Measurements from ENCODE around the gene PLA2G4E. TPM values are rescaled to one million over a fixed set of nuclear protein-coding genes. Genes with fewer than 3 reads are reported as not detected.

Gene PLA2G4E
- total RNA-seq, 2 experiments from 2014 or later = not detected

DNA sequence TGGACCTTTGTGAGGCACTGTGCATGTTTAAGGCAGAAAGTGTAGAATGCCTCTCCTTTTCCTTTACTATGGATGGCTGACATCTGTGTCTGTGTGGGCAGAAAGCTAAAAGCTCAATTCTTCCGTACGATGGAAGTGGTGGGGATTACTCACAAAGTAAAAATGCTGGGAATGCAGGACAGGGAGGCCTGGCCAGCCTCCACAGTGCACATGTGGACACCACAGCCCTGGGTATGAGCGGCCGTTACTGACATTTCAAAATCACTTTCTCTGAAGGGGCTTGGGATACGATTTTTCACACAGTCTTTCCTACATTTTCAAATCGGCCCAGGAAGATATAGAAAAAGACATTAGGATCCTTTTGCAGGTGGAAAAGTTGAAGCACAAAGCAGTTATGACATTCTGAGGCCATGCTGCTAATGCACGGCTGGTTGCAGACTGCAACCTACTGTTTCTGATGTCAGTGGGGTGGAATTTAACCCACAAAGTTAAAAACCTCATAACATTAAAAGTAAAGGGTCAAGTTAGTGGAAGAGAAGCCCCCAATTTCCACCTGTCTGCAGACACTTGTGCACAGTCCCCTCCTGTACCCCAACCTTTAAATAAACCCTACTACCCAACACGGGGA lies 76.4 kb downstream of the PLA2G4E start:
- Histone ChIP-seq H3K4me1 (ENCODE audit: insufficient read depth, low read length) (peaks cover 15% of the 10 kb centered on the region), H3K4me3 (ENCODE audit: low read length) (no peak overlapping the region), H3K36me3 (ENCODE audit: insufficient read depth, low read length) (peaks cover 26% of the 10 kb centered on the region), H3K27me3 (ENCODE audit: control insufficient read depth in 1 of 2, insufficient read depth in 2 of 2, low read length in 2 of 2) (no peaks in the 10 kb centered on the region), H3K9me3 (ENCODE audit: control insufficient read depth in 1 of 2, insufficient read depth in 1 of 2, low read length in 2 of 2) (no peaks in the 10 kb centered on the region), H3K27ac (ENCODE audit: low read depth in 1 of 2, low read length in 2 of 2) (no peak overlapping the region)
- CTCF ChIA-PET = no interaction called here
- no peak for ATAC-seq (ENCODE audit: poor library complexity)
- POLR2A ChIA-PET = no interaction called here
- no peak overlapping the region for H3K4me3 Mint-ChIP-seq
- H3K4me1 Mint-ChIP-seq (ENCODE audit: low read depth) = peaks cover 11% of the 10 kb centered on the region
- no peaks in the 10 kb centered on the region for H3K9me3 Mint-ChIP-seq
- TF ChIP-seq, protein P1, sequence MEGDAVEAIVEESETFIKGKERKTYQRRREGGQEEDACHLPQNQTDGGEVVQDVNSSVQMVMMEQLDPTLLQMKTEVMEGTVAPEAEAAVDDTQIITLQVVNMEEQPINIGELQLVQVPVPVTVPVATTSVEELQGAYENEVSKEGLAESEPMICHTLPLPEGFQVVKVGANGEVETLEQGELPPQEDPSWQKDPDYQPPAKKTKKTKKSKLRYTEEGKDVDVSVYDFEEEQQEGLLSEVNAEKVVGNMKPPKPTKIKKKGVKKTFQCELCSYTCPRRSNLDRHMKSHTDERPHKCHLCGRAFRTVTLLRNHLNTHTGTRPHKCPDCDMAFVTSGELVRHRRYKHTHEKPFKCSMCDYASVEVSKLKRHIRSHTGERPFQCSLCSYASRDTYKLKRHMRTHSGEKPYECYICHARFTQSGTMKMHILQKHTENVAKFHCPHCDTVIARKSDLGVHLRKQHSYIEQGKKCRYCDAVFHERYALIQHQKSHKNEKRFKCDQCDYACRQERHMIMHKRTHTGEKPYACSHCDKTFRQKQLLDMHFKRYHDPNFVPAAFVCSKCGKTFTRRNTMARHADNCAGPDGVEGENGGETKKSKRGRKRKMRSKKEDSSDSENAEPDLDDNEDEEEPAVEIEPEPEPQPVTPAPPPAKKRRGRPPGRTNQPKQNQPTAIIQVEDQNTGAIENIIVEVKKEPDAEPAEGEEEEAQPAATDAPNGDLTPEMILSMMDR (IDR thresholded peaks at IDR 0.05) = no peak
- H3K27ac Mint-ChIP-seq = peak overlapping the region; percentile 46
- no peaks in the 10 kb centered on the region for H3K27me3 Mint-ChIP-seq
- DNase-seq = no peak
- intact Hi-C loops (cut with DNase I, micrococcal nuclease) = no loop called here
- peaks cover 22% of the 10 kb centered on the region for H3K36me3 Mint-ChIP-seq (ENCODE audit: low read depth)

DNA sequence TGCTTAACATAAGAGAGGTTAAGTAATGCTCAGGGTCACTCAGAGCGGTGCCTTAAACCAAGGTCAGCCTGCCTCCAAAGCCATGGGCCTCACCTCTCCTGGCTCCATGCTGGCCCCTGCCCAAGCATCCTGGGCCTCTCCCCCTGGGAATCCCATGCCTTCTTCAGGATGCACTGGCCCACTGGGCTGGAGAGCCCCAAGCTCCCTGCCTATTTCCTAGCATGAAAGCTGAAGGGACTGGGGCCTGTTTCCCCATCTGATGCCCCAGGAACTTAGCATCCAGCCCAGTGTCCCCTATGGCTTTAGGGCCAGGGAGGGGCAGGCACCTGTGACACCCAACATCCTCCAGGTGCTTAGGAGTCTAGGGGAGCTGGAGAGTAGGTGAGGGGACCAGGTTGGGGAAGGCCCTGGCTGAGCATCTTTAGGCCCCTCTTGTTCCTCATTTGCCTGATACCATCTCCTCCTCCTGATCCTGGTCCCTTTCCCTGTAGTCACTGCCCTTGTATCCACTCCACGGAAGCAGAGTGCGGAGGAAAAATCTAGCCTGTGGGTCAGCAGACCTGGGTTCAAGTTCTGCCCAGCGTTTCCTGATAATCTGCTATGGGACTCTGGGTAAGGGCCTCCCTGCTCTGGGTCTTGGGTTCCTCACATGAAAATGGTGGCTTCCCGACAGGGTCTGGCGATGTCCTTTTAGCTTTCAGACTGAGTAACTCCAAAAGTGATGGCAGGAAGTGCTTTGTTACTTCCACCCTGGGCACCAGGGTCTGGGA lies 77.1 kb downstream of the PLA2G4E start:
- Mint-ChIP-seq H3K27ac (peak overlapping the region; percentile 46), H3K36me3 (ENCODE audit: low read depth) (peaks cover 20% of the 10 kb centered on the region), H3K27me3 (no peaks in the 10 kb centered on the region), H3K9me3 (no peaks in the 10 kb centered on the region), H3K4me1 (ENCODE audit: low read depth) (peaks cover 14% of the 10 kb centered on the region), H3K4me3 (no peak overlapping the region)
- ATAC-seq (ENCODE audit: poor library complexity) (no peak), DNase-seq (no peak)
- CTCF ChIA-PET = no interaction called here
- peaks cover 17% of the 10 kb centered on the region for H3K4me1 ChIP-seq (ENCODE audit: insufficient read depth, low read length)
- TF ChIP-seq, protein P1 (IDR thresholded peaks at IDR 0.05) = no peak
- no peak overlapping the region for H3K27ac ChIP-seq (ENCODE audit: low read depth in 1 of 2, low read length in 2 of 2)
- no peak overlapping the region for H3K4me3 ChIP-seq (ENCODE audit: low read length)
- peaks cover 26% of the 10 kb centered on the region for H3K36me3 ChIP-seq (ENCODE audit: insufficient read depth, low read length)
- intact Hi-C loops (cut with DNase I, micrococcal nuclease) = no loop called here
- POLR2A ChIA-PET = no interaction called here
- no peaks in the 10 kb centered on the region for H3K9me3 ChIP-seq (ENCODE audit: control insufficient read depth in 1 of 2, insufficient read depth in 1 of 2, low read length in 2 of 2)
- H3K27me3 ChIP-seq (ENCODE audit: control insufficient read depth in 1 of 2, insufficient read depth in 2 of 2, low read length in 2 of 2) = no peaks in the 10 kb centered on the region

DNA sequence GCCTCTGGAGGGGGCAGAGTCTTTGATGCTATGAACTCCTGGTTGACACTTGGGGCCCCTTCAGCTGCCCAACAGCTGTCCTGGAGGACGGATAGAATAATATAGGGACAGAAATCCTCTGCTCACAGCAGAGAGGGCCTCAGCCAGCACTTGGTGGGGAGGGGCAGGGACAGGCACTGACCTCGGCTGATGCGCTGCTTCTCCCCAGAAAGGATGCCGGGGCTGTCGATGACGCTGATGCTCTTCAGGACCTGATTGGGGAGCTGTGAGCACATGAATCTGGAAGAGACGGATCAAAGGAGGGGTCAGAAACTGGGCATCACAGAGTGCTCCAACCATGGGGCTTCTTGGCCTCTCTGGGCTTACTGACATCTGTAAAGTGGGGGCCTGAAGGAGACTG lies 78.0 kb downstream of the PLA2G4E start:
- no peaks in the 10 kb centered on the region for H3K27me3 Mint-ChIP-seq
- no peak overlapping the region for H3K4me3 Mint-ChIP-seq
- H3K9me3 Mint-ChIP-seq = no peaks in the 10 kb centered on the region
- H3K27ac Mint-ChIP-seq = peak overlapping the region; percentile 46
- TF ChIP-seq, protein P1 (IDR thresholded peaks at IDR 0.05) = no peak
- intact Hi-C loops (cut with DNase I, micrococcal nuclease) = no loop called here
- DNase-seq = no peak
- Histone ChIP-seq H3K9me3 (ENCODE audit: control insufficient read depth in 1 of 2, insufficient read depth in 1 of 2, low read length in 2 of 2) (no peaks in the 10 kb centered on the region), H3K27me3 (ENCODE audit: control insufficient read depth in 1 of 2, insufficient read depth in 2 of 2, low read length in 2 of 2) (no peaks in the 10 kb centered on the region), H3K27ac (ENCODE audit: low read depth in 1 of 2, low read length in 2 of 2) (no peak overlapping the region), H3K36me3 (ENCODE audit: insufficient read depth, low read length) (peaks cover 26% of the 10 kb centered on the region), H3K4me3 (ENCODE audit: low read length) (no peak overlapping the region), H3K4me1 (ENCODE audit: insufficient read depth, low read length) (peaks cover 22% of the 10 kb centered on the region)
- ChIA-PET POLR2A (interaction anchor here (1.4 kb wide), 1 partner anchor 24 kb away, joined by 4 read pairs; no protein-coding TSS in a partner anchor), CTCF (no interaction called here)
- H3K4me1 Mint-ChIP-seq (ENCODE audit: low read depth) = peaks cover 21% of the 10 kb centered on the region
- ATAC-seq (ENCODE audit: poor library complexity) = no peak
- H3K36me3 Mint-ChIP-seq (ENCODE audit: low read depth) = peaks cover 20% of the 10 kb centered on the region

Data from CD4-positive, alpha-beta T cell (primary cell).